Fibroblast of gingiva (primary cell): Measurements from ENCODE around the gene INPP4B.
"Not testable (repeated sequence)": the region's sequence is repeated elsewhere in the genome, so short reads cannot be mapped to it uniquely, and the experiment has no call there.

ENCODE experiments used
- DNase-seq: peaks from one replicate; pipeline ENCODE4 v3.0.0-alpha.2; 2011; ENCODE audit warnings: low read depth

INPP4B gene

GRCh38 chr4:142540483-142540804 is 305.7 kb downstream of the INPP4B start:
- no peak for DNase-seq

GRCh38 chr4:142539796-142540482 is 306.2 kb downstream of the INPP4B start:
- DNase-seq, result no peak

DNA sequence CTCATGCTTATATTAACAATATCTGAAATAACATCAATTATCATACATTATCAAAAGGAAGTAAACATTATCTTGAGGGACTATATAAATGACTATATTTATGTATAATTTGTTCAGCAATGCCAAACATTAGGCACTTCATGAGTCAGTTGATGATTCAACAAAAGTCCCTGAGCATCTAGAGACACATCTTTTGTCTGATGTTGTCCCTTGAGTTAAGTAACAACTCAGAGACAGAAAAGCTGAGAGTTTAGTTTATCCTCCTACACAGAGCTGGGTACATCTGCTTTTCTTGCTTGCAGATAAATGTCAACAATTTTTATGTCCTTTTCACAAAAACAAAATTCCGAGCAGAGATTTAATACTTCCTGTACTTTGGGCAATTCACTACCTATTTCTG is 311.1 kb downstream of the INPP4B start:
- no peak for DNase-seq

DNA sequence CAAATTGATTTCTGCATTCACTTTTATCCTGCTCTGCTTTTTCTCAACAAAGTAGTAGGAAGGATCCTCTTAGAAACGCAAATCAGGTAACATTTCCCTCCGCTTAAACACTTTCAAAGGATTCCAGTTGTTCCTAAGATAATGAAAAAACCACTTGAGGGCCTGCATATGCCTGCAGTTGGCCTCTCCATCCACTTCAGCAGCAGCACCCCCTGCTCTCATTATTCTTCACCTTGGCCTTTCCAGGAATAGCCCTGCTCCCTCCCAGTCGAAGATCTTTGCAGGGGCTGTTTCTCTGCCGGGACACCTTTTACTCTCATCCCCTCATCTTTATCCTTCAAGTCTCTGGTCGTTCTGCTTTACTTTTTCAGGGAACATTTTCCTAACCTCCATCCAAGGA is 314.0 kb downstream of the INPP4B start:
- DNase-seq, result no peak

GRCh38 chr4:142530728-142531127 is 315.4 kb downstream of the INPP4B start:
- no peak for DNase-seq

DNA sequence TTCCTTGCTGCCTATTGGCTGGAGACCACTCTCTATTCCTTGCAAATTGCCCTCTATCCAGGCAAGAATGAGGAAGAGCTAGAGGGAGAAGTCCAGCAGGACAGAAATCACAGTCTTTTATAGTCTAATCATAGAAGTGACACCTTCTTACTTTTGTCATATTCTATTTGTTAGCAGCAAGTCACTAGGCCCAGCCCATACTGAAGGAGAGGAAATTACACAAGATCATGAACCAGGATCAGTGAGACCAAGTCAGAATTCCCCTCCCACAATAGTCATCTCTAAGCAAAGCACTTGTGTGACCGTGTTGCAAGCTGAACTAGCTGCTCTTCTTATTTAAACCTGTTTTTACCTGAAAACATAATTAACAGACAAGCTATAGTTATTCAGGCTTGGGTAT is 317.7 kb downstream of the INPP4B start:
- DNase-seq, result no peak

GRCh38 chr4:142523111-142523510 is 323.0 kb downstream of the INPP4B start:
- DNase-seq, result no peak

DNA sequence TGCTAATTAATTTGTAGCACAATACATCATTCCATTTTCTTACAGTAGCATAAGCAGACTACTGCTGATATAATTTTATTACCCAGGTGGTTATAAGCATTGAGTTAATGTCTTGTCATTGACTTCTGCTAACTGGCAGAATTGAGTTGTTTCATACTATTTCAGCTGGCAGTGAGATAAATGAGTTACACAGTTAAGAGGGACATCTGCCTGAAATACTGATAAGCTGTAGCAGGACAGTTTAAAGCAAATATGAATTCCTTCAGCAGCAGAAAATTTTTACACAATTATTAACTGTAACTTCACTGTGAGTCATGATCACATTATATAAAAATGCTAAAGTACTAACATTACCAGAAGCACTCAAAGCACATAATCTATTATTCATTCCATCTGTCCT is 326.8 kb downstream of the INPP4B start:
- no peak for DNase-seq

DNA sequence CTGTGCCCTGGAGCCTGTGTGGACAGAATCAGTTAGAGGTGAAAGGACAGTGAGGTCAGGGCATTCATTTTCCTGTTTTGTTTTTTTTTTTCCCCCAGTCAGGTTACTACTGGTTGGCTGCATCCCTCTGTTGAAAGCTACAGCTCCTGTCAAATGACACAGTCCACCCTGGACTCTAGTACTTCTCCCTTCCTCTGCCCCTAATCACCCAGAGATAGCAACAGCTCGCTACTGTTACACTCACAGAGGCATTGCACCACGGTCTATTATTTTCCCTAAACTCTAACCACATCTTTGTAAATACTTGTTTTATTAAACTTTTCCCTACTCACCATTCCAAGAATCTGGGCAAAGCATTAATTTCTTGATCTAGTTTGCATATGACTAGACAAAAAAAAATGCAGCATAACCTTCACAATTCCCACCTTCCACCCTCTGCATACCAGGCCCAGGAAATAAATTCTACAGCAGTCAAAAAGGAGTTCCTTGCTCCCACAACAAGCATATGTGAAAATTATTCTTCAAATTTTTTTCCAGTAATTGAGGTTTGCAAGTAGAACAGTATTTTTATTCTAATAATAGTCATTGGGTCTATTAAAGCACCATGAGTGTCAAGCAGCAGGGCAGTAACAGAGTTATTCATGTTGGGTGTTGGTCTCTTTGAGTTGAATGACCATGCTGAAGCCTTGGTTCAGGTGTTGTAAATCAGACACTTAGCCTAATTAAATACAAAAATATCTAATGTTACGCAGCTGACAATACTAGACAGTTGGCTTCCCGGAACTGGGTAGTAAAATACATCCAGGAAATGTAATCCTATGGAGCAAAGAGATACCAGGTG is 329.2 kb downstream of the INPP4B start:
- peak; percentile 27 for DNase-seq

DNA sequence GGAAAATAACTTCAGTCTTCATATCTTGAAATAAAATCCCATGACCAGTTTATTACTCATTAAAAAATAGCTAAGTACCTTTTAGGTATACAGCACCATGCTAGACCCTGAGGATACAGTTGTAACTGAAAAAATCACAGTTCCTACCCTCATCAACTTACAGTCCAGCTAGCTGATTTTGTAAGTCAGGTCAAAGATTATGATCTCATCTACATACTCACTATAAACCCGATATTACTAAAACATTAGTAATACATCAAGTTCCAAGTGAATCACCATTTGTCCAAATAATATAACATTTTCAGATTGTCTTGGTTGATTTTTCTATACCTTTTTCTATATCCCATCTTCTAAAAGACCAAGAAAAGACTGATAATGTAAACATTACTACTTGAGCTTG is 333.9 kb downstream of the INPP4B start:
- peak; percentile 3 for DNase-seq

GRCh38 chr4:142509881-142510280 is 336.2 kb downstream of the INPP4B start:
- DNase-seq, result no peak

GRCh38 chr4:142509381-142509780 is 336.7 kb downstream of the INPP4B start:
- not testable (repeated sequence) for DNase-seq

DNA sequence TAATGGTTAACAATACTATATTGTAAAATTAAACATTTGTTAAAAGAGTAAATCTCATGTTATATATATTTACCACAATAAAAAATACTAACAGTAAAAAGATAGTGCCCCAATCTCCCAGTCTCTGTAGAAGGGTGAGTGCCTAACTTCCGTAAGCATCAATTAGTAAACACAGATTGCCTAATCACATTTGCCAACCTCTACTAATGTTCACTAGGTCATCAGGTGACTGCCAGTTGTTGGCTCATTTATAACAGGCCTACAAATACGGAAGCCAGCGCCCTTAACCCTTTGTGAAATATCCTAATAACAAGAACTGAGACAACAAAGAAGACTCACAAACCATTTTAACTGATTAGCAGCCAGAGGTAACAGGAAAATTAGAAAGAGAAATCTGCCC is 345.1 kb downstream of the INPP4B start:
- DNase-seq, result no peak

DNA sequence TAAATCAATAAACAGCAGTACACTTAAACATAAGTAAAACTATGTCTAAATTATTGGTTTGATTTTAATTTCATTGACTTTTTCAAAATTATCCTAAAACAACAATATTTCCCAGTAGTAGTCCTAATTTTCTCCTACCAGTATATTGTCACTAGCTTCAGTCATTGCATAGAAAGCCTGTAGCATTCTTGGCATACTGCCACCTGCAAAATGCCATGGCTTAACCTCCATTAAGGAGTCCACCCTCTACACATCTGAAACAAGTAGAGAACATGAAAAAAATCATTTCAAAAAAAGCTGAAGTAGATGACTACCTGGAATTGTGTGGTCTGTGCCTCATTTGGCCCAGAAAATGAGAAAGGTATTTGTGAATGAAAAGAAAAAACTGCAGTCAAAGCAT is 348.5 kb downstream of the INPP4B start:
- no peak for DNase-seq

DNA sequence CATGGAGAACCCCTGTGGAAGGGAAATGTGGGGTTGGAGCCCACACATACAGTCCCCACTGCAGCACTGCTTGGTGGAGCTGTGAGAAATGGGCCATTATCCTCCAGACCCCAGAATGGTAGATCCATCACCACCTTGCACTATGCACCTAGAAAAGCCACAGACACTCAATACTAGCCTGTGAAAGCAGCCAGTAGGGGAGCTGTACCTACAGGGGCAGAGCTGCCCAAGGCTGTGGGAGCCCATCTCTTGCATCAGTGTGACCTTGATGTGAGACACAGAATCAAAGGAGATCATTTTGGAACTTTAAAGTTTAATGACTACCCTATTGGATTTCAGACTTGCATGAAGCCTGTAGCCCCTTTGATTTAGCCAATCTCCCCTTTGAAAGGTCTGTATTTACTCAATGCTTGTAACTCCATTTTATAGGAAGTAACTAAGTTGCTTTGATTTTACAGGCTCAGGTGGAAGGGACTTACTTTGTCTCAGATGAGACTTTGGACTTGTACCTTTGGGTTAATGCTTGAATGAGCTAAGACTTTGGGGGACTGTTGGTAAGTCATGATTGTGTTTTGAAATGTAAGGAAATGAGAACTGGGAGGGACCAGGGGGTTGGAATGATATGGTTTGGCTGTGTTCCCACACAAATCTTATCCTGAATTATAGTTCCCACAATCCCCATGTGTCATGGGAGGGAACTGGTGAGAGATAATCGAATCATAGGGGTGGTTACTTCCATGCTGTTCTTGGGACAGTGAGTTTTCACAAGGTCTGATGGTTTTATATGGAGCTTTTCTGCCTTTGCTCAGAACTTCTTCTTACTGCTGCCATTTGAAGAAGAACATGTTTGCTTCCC is 352.6 kb downstream of the INPP4B start:
- DNase-seq, result no peak

DNA sequence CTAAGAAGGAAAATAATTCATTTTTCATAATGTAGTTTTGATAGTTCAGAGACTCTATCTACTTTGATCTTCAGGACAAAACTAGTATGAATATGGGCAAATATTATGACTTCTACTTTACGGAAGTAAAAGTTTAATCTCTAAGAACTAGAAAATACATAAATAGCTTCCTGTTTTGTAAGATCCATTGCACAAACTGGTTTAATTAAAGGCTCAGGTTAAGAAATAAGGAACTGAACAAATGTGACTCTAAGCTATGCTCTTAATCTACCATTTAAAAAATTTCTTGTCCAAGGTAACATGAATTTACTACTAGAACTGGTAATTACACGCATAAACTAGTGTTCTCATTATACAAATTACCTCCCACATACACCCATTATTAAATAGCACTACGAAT is 360.6 kb downstream of the INPP4B start:
- DNase-seq, result no peak

DNA sequence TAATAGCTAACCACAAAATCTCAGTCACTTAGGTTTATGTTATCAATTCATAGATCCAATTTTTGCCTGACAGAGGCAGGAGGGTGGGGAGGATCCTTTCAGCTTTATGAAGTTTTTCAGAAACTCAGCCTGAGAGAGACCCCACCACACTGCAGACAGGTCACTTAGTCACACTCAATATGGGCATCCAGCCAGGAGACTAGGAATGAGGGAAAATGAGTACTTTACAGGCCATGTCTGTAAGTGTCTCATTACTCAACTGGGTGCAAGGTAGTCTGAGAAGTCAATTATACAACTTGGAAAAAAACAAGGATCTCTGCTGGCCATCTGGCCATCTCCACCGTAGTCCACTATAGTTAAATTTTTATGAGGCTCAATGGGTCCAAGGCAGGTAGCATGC is 365.9 kb downstream of the INPP4B start:
- DNase-seq, result no peak

- DNase-seq, result peak; percentile 67
Observed at GRCh38 chr4:142475663-142476062, 370.4 kb downstream of the INPP4B start.

DNA sequence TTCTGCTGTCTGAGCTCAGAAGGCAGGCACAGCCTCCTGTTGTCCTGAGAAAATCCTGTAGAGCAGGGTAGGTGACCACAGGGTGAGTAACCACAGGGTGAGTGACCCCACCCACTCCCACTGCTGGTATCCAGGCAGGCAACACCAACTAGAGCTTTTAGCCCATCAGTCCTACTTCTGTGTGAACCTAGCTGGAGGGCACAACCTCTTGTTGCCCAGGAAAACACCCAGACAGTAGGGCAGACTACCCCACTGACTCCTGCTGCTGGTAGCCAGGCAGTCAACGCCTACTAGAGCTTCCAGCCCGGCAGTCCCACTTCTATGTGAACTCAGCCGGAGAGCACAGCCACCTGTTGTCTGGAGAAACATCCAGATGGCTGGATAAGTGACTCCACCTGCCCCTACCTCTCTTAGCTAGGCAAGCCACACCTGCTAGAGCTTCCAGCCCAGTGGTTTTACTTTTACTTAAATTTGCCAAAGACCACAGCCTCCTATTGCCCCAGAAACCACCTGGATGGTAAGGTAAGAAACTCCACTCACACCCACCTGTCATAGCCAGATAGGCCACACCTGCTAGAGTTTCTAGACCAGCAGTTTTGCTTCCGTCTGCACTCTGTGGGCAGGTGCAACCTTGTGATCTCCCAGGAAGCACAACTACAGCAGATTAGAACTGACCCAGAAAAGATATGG is 371.6 kb downstream of the INPP4B start:
- no peak for DNase-seq

DNA sequence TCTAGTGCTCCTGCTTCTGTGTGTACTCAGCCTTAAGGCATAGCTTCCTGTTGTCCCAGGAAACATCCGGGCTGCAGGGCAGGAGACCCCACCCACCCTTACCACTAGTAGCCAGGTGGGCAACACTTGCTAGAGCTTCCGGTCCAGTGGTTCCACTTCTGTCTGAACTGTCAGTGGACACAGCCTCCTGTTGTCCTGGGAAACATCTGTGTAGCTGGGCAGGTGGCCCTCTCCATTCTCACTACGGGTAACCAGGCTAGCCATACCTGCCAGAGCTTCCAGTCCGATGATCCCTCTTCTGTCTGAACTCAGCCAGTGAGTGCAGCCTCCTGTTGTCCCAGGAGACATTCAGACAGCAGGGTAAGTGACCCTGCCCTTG is 372.2 kb downstream of the INPP4B start:
- DNase-seq, result no peak

DNA sequence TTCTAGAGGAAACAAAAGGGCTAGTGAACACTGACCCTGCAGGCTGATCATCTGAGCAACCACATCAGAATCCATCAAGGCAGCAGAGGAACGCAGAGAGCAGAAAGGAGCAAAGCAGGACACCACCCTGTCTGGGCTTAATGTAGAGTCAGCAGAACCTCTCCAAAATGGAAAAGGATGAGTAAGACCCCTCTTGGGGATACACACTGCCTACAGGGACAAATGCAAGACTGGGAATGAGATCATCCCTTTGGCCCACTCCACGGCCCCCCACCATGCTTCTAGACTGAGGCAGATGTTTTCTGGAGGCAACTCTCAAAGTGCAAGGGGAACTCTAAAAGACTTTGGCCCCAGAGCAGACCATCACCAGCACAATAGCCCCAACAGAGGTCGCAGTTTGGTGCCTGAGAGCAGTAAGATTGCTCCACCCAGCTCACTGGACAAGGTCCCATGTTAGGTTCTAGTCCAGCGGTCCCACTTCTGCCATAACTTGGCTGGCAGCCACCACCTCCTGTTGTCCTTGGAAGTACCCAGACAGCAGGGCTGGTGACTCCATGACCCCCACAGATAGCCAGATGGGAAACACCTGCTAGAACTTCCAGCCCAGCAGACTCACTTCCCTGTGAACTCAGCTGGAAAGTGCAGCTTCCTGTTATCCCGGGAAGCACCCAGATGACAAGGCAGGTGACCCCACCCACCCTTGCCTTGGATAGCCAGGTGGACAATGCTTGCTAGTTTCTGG is 372.7 kb downstream of the INPP4B start:
- DNase-seq, result no peak

GRCh38 chr4:142467088-142467487 is 379.0 kb downstream of the INPP4B start:
- no peak for DNase-seq
